HEK293T (cell line): Measurements from ENCODE around the gene CEP85L.

Experiments used
- CTCF ChIA-PET: fragments of 350-600 bp; formaldehyde crosslinking; extraction: SDS; loops from one replicate; lab custom pipeline; 2021; ENCODE audit warnings: antibody characterized with exemption, inconsistent platforms; lab: Yijun Ruan, JAX
- POLR2A ChIA-PET: fragments of 350-600 bp; formaldehyde crosslinking; extraction: SDS; loops from one replicate; lab custom pipeline; 2020; ENCODE audit warnings: antibody characterized with exemption, inconsistent platforms; lab: Yijun Ruan, JAX
- DNase-seq: peaks from one replicate; pipeline ENCODE4 v3.0.0; 2012; ENCODE audit warnings: mixed read lengths; ENCODE audit errors: extremely low spot score
- FOXA1 ChIP-seq: fragments of 450-650 bp; IDR thresholded peaks from 2 replicates; pipeline ENCODE4 v1.6.1; 2016; ENCODE audit warnings: mild to moderate bottlenecking

The CEP85L gene

DNA sequence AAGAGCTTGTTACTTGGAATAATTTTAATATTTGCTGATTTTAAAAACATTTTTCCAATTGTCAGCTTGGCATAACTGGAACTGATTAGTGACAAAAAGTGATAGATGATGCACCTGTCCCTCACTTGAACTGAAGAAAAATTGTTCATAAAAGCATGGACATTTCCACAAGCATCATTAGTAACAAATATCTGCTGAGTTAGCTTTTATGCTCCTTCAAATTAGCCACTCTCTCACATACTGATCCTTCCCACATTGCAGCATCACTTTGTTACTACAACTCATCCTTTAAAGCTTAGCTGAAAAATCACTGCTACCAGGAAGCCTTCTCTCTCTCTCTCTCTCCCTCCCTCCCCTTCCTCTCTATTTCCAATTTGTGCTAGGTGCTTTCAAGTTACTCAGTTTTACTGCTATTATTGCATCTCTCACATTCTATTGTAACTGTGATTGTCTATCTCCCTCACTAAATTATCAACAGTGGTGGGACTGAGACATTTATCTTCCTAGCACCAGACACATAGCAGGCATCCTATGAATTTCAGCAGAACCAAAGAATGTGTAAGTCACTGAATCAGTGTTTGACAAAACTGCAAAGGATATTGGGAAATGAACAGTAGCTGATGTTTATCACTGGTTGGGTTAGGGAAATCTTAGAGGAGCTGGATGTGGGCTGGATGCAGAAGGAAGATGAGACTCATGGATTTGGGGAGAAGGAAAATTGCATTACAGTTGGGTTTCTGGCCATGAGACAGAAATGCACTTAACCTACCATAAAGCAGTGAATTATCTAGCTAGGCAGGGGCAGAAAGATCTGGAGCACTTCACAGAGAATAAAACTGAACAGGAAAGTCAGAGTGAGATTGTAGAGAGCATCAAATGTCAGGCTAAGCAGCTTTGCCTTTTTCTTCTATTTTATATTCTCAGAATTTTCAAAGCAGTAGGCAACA lies 231.7 kb downstream of the CEP85L start:
- TF ChIP-seq FOXA1 = no peak
- ChIA-PET CTCF (no interaction called here), POLR2A (no interaction called here)
- no peak for DNase-seq
